Non-pigmented ciliary epithelial cell (primary cell): Measurements from ENCODE around the gene TRIM71.
"Not testable (repeated sequence)": the region's sequence is repeated elsewhere in the genome, so short reads cannot be mapped to it uniquely, and the experiment has no call there.

Source experiments
- DNase-seq: peaks from one replicate; pipeline ENCODE4 v3.0.0-alpha.2; 2010; ENCODE audit warnings: low read depth

TRIM71 gene

GRCh38 chr3:32819551-32820348 is 2.0 kb downstream of the TRIM71 start:
- no peak for DNase-seq

- no peak for DNase-seq
Measured at GRCh38 chr3:32820430-32820829, 2.6 kb downstream of the TRIM71 start.

DNA sequence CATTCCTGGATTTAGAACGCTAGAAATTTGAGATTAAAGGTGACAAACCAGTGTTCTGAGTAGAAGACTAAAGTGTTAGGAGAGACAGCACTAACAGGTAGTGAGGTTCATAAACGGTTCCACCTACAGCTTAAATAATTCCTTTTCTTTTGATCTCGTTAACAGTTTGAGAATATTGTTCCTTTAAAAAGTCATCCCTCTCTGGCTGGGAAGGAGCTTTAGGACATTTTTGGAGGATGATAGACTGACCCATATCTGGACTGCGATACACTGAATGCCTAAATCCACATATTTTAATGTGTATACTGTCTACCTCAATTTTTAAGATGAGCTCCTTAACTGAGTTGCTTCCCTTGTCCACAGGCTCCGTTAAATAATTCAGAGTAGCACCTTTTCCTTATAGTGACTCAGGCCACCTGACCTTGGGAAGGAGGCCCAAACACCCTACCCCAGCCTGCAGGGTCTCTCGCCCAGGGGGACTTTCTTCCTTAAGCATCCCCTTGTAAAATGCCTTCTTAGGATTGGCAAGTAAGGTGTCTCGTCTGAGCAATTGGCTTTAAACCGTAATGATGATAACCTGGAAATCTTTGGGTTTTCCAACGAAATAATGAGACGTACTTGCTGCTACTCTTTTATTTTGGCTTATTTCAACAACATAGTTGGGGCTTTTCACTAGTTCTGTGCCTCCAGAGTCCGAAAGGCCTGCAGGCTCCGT is 3.3 kb downstream of the TRIM71 start:
- no peak for DNase-seq

DNA sequence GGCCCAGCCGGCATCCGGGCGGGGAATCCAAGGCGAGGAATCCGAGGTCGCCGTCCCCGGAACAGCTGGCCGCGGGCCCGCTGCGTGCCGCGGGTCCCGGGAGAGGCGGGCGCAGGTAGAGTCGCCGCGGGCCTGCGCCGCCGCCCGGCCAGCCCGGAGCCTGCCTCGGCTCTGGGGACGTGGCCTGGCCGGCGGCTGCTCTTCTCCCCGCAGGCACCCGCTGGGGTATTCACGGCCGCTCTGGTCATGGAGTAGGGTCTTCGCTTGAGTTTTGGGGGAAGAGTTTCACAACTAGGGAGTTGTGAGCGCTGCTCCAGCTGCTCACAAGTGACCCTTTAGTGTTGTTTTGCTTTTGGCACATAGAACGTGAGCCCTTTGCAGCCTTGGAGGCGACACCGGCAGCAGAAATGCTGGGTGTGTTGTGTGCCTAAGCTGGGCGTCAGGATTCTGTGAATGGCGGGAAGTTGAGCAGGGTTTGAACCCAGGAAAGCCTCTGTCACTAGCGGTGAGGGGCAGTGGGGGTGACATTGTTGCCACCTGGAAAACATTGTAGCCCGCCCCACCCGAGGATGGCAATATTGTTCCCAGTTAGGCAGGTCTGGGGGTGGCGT is 4.0 kb downstream of the TRIM71 start:
- DNase-seq: no peak

- DNase-seq: no peak
Measured at GRCh38 chr3:32822609-32823498, 5.1 kb downstream of the TRIM71 start.

GRCh38 chr3:32823641-32824184 is 5.9 kb downstream of the TRIM71 start:
- not testable (repeated sequence) for DNase-seq

GRCh38 chr3:32825601-32826375 is 8.0 kb downstream of the TRIM71 start:
- DNase-seq: no peak

GRCh38 chr3:32831062-32831461 is 13.3 kb downstream of the TRIM71 start:
- DNase-seq: no peak

DNA sequence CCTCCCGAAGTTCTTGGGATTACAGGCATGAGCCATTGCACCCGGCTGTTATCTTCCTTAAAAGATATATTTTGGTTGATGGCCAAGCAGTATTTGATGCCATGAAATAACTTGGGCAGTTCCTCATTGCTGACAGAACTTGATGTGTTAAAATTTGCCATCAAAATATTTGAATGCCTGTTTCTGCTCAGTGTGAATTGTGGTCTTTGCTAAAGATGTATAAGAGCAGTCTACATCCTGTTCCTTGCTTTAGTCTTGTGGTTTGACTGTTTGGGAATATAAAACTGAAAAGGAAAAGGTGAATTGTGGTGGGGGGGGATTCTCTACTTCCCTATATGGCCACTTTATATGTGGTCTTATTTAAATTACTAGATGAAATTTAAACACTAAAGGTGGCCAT is 14.0 kb downstream of the TRIM71 start:
- DNase-seq: no peak

- no peak for DNase-seq
Measured at GRCh38 chr3:32832193-32832592, 14.4 kb downstream of the TRIM71 start.

DNA sequence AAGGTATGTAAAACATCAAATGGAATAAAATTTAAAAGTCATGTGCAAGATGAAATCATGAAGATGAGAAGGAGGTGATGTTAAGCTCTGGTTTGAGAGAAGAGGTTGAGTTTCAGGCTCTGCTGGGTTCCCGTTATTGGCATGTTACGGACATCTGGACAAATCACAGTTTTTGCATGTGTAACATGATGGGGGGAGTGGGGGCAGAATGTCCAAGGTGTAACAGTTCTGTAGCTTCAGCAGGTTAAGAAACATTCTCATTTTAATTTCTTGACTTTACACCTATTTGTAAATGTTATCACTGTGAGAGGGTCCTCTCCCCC is 17.2 kb downstream of the TRIM71 start:
- DNase-seq: no peak

DNA sequence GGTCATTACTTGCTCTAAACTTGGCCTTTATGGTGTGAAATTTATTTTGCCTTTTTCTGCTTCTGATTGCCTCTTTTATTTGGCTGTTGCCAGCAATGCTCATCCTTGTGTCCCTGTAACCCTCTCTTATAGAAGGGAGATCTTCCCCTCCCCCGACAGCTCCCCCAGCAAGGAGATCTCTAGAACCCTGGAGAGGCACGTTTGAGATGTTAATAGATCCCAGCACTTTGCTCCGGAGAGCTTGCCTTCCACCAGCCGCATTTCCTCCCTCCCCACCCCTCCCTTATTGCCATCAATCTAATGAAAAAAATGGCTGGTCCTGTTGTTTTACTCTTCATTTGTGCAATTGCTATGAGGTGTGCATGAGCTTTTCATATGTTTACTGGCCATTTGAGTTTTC is 18.2 kb downstream of the TRIM71 start:
- no peak for DNase-seq

DNA sequence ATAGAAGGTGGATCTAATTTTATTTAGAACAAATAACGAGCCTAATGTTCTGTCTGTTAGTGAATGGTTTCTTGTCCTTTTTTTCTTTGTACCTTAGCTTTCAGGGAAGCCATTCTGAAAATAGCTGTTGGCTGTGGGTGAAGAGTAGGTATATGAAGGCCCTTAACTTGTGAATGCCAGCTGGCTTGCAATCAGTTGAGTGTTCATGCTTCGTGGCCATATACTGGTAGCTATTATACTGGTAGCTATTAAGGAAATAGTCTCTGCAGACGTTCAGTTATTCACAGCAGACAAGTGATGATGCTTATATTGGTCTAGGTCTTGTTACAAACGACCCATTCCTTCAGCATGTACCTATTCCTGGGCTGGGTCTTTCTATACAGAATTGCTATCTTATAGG is 18.8 kb downstream of the TRIM71 start:
- no peak for DNase-seq

GRCh38 chr3:32837366-32837765 is 19.6 kb downstream of the TRIM71 start:
- no peak for DNase-seq

- no peak for DNase-seq
Measured at GRCh38 chr3:32837789-32838188, 20.0 kb downstream of the TRIM71 start.

GRCh38 chr3:32839714-32840085 is 21.9 kb downstream of the TRIM71 start:
- no peak for DNase-seq

- no peak for DNase-seq
Measured at GRCh38 chr3:32840086-32840841, 22.5 kb downstream of the TRIM71 start.

GRCh38 chr3:32841341-32841740 is 23.5 kb downstream of the TRIM71 start:
- no peak for DNase-seq

- DNase-seq: no peak
Measured at GRCh38 chr3:32841867-32842470, 24.2 kb downstream of the TRIM71 start.

GRCh38 chr3:32842531-32842931 is 24.7 kb downstream of the TRIM71 start:
- DNase-seq: no peak
